COLO829 (cell line): ENCODE results near the gene RANGRF.
"Not testable (repeated sequence)": the region's sequence is repeated elsewhere in the genome, so short reads cannot be mapped to it uniquely, and the experiment has no call there.

Experiments
- DNase-seq: peaks from one replicate; pipeline ENCODE4 v3.0.0; 2012; ENCODE audit warnings: low spot score

Gene RANGRF

GRCh38 chr17:8288336-8289102, at the start of gene RANGRF:
Gene RANGRF, plus strand, starts transcription at chr17:8288670. Its CDS starts 119 bp downstream, at chr17:8288789.
- DNase-seq: peak; percentile 93

- no peak for DNase-seq
Measured at GRCh38 chr17:8243827-8244226, 44.6 kb upstream of the RANGRF start.

- no peak for DNase-seq
Measured at GRCh38 chr17:8244768-8245167, 43.7 kb upstream of the RANGRF start.

- peak; percentile 93 for DNase-seq
Measured at GRCh38 chr17:8248751-8249607, 39.5 kb upstream of the RANGRF start, which contains the start of gene PFAS. Gene PFAS, plus strand, starts transcription at chr17:8249289. Its CDS starts 4,649 bp downstream, at chr17:8253938.

GRCh38 chr17:8249621-8250500, 38.6 kb upstream of the RANGRF start:
- no peak for DNase-seq

GRCh38 chr17:8251411-8251810, 37.1 kb upstream of the RANGRF start:
- not testable (repeated sequence) for DNase-seq

- DNase-seq: no peak
Measured at GRCh38 chr17:8253801-8254200, 34.7 kb upstream of the RANGRF start.

GRCh38 chr17:8254881-8255280, 33.6 kb upstream of the RANGRF start:
- DNase-seq: no peak

- DNase-seq: no peak
Measured at GRCh38 chr17:8255499-8255898, 33.0 kb upstream of the RANGRF start.

GRCh38 chr17:8256291-8256690, 32.2 kb upstream of the RANGRF start:
- DNase-seq: no peak

- no peak for DNase-seq
Measured at GRCh38 chr17:8256691-8257090, 31.8 kb upstream of the RANGRF start.

- DNase-seq: no peak
Measured at GRCh38 chr17:8257801-8258200, 30.7 kb upstream of the RANGRF start.

- no peak for DNase-seq
Measured at GRCh38 chr17:8264320-8264719, 24.1 kb upstream of the RANGRF start.

GRCh38 chr17:8264836-8265542, 23.5 kb upstream of the RANGRF start:
- DNase-seq: no peak

GRCh38 chr17:8266648-8267479, 21.6 kb upstream of the RANGRF start:
- DNase-seq: no peak

GRCh38 chr17:8267480-8268147, 20.9 kb upstream of the RANGRF start:
- DNase-seq: no peak

- no peak for DNase-seq
Measured at GRCh38 chr17:8268550-8269298, 19.7 kb upstream of the RANGRF start.

- DNase-seq: no peak
Measured at GRCh38 chr17:8272421-8272820, 16.0 kb upstream of the RANGRF start.

GRCh38 chr17:8273884-8274444, 14.5 kb upstream of the RANGRF start:
- DNase-seq: no peak
